OCI-LY1 (cell line): ENCODE data around the gene CR1.

Source experiments
- EZH2 ChIP-seq: fragments of 200-600 bp; sonication (generic), shearing (Covaris generic); IDR thresholded peaks from 2 replicates; pipeline ENCODE4 v1.8.0; 2017; ENCODE audit warnings: borderline replicate concordance, mixed run types, mild to moderate bottlenecking, antibody characterized with exemption, low read length, moderate library complexity, mixed read lengths
- TF ChIP-seq, protein P1 (sequence below): fragments of 200-600 bp; sonication (generic), shearing (Covaris generic); IDR thresholded peaks from 2 replicates; pipeline ENCODE4 v1.5.1; 2017; ENCODE audit warnings: mild to moderate bottlenecking, antibody characterized with exemption, low read length, moderate library complexity, mixed read lengths

DNA sequence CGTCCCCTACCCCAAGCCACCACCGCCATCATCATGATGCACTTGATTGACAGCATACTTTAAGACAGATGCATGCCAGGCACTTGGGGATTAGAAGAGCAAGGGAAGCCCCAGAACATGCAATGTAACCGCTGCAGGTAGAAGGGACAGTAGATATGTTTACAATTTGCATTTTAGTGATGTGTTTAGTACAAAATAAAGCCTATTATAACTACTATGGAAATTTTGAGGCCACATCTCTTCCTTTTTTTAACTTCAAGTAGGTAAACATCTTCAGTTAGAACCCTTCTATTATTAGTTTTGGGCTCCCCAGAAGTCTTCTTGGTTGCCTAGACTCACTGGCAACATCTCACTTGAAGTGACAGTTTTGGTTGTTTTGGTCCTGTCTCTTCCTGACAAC is 174.2 kb downstream of the CR1 start:
- TF ChIP-seq, protein P1, sequence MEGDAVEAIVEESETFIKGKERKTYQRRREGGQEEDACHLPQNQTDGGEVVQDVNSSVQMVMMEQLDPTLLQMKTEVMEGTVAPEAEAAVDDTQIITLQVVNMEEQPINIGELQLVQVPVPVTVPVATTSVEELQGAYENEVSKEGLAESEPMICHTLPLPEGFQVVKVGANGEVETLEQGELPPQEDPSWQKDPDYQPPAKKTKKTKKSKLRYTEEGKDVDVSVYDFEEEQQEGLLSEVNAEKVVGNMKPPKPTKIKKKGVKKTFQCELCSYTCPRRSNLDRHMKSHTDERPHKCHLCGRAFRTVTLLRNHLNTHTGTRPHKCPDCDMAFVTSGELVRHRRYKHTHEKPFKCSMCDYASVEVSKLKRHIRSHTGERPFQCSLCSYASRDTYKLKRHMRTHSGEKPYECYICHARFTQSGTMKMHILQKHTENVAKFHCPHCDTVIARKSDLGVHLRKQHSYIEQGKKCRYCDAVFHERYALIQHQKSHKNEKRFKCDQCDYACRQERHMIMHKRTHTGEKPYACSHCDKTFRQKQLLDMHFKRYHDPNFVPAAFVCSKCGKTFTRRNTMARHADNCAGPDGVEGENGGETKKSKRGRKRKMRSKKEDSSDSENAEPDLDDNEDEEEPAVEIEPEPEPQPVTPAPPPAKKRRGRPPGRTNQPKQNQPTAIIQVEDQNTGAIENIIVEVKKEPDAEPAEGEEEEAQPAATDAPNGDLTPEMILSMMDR = no peak
- no peak for TF ChIP-seq EZH2
